CD14-positive monocyte (primary cell): ENCODE data around the gene CROCC. TPM values are rescaled to one million over a fixed set of nuclear protein-coding genes. Genes with fewer than 3 reads are reported as not detected.

Source experiments
- DNase-seq, 3 donors: peaks; one replicate each; pipeline ENCODE4 v3.0.0-alpha.2; 2011 to 2022
- H2AFZ ChIP-seq: 2 replicates; pipeline ENCODE4 v1.6.0; 2012; ENCODE audit warnings: mild to moderate bottlenecking, low read depth, low read length, inconsistent platforms; ENCODE audit not compliant: insufficient read depth, poor library complexity, severe bottlenecking
- H3K27ac ChIP-seq, 2 donors: 1 replicate in 1 of 2; 2 replicates in 1 of 2; pipeline ENCODE4 v1.5.1; 2012 to 2013; ENCODE audit warnings: low read length in 2 of 2, control low read depth in 1 of 2, inconsistent platforms in 1 of 2, low read depth in 1 of 2, mild to moderate bottlenecking in 1 of 2
- H3K27me3 ChIP-seq, 2 donors: one replicate each; pipeline versions ENCODE4 v1.6.0 to v1.6.1; 2011 to 2013; ENCODE audit warnings: low read length in 2 of 2; ENCODE audit not compliant: control insufficient read depth in 2 of 2, insufficient read depth in 2 of 2
- H3K36me3 ChIP-seq, 2 donors: replicated peaks in 1 of 2; 1 replicate in 1 of 2; 2 replicates in 1 of 2; pipeline versions ENCODE4 v1.5.1 to v1.6.1; 2012 to 2013; ENCODE audit warnings: low read length in 2 of 2, control low read depth in 1 of 2, inconsistent platforms in 1 of 2, mild to moderate bottlenecking in 1 of 2; ENCODE audit not compliant: insufficient read depth in 2 of 2, control insufficient read depth in 1 of 2
- H3K4me1 ChIP-seq, 2 donors: 1 replicate in 1 of 2; 2 replicates in 1 of 2; pipeline versions ENCODE4 v1.5.1 to v1.6.1; 2012 to 2013; ENCODE audit warnings: low read length in 2 of 2, control low read depth in 1 of 2, inconsistent platforms in 1 of 2, mild to moderate bottlenecking in 1 of 2, moderate library complexity in 1 of 2; ENCODE audit not compliant: insufficient read depth in 2 of 2, control insufficient read depth in 1 of 2
- H3K4me2 ChIP-seq: replicated peaks from 2 replicates; pipeline ENCODE3; 2012; ENCODE audit warnings: low read length, moderate library complexity, mild to moderate bottlenecking; ENCODE audit not compliant: poor library complexity, severe bottlenecking; ENCODE audit errors: extremely low read depth
- H3K4me3 ChIP-seq, 3 experiments: fragments of 200-600 bp in 1 of 3; sonication (generic) in 1 of 3; replicated peaks in 1 of 3; 1 replicate in 2 of 3; 2 replicates in 1 of 3; pipeline ENCODE4 v1.5.1; 2011 to 2013; ENCODE audit warnings: low read length in 3 of 3, mild to moderate bottlenecking in 3 of 3, control low read depth in 2 of 3, low read depth in 2 of 3, inconsistent platforms in 1 of 3, moderate library complexity in 1 of 3
- H3K79me2 ChIP-seq: 2 replicates; pipeline ENCODE4 v1.6.0; 2012; ENCODE audit warnings: mild to moderate bottlenecking, control low read depth, inconsistent platforms, low read length, moderate library complexity; ENCODE audit not compliant: insufficient read depth
- H3K9ac ChIP-seq: 2 replicates; pipeline ENCODE4 v1.6.0; 2017; ENCODE audit warnings: low read length, mild to moderate bottlenecking; ENCODE audit not compliant: insufficient read depth, poor library complexity, severe bottlenecking
- H3K9me3 ChIP-seq, 2 donors: replicated peaks in 1 of 2; 1 replicate in 1 of 2; 2 replicates in 1 of 2; pipeline versions ENCODE4 v1.5.1 to v1.6.1; 2012 to 2013; ENCODE audit warnings: low read length in 2 of 2, control low read depth in 1 of 2; ENCODE audit not compliant: control insufficient read depth in 1 of 2, insufficient read depth in 1 of 2
- H4K20me1 ChIP-seq: 2 replicates; pipeline ENCODE4 v1.6.0; 2012; ENCODE audit warnings: mild to moderate bottlenecking, low read length, control low read depth, moderate library complexity; ENCODE audit not compliant: insufficient read depth
- H3K27ac Mint-ChIP-seq, 7 donors: one replicate each; pipeline ENCODE4 v1.8.0; 2020; ENCODE audit warnings: mild to moderate bottlenecking in 7 of 7, mixed read lengths in 7 of 7, moderate library complexity in 6 of 7, inconsistent platforms in 2 of 7
- H3K27me3 Mint-ChIP-seq, 3 donors: one replicate each; pipeline ENCODE4 v1.8.0; 2021 to 2022; ENCODE audit warnings: low read depth in 3 of 3, mild to moderate bottlenecking in 3 of 3, mixed read lengths in 3 of 3, moderate library complexity in 3 of 3, inconsistent platforms in 1 of 3
- H3K36me3 Mint-ChIP-seq, 2 donors: one replicate each; pipeline ENCODE4 v1.8.0; 2020; ENCODE audit warnings: mixed read lengths in 2 of 2, inconsistent platforms in 1 of 2, mild to moderate bottlenecking in 1 of 2
- H3K4me1 Mint-ChIP-seq: one replicate; pipeline ENCODE4 v1.8.0; 2020; ENCODE audit warnings: mild to moderate bottlenecking, mixed read lengths
- H3K4me3 Mint-ChIP-seq, 2 donors: one replicate each; pipeline ENCODE4 v1.8.0; 2020; ENCODE audit warnings: mild to moderate bottlenecking in 2 of 2, mixed read lengths in 2 of 2, moderate library complexity in 1 of 2
- H3K9me3 Mint-ChIP-seq, 7 donors: one replicate each; pipeline ENCODE4 v1.8.0; 2020 to 2022; ENCODE audit warnings: mixed read lengths in 7 of 7, mild to moderate bottlenecking in 6 of 7, moderate library complexity in 6 of 7, inconsistent platforms in 2 of 7
- CTCF ChIP-seq: fragments of 200-600 bp; IDR thresholded peaks from one replicate; pipeline ENCODE4 v1.8.0; 2022; ENCODE audit warnings: antibody characterized with exemption, mild to moderate bottlenecking
- WGBS: methylation state at CpG from one replicate; pipeline ENCODE4 v1.1.5; 2013; ENCODE audit warnings: missing lambda C conversion rate; ENCODE audit not compliant: insufficient coverage; 5-methylcytosine and 5-hydroxymethylcytosine counted together
- intact Hi-C, 2 donors: fragments of 100-400 bp; cut with micrococcal nuclease; formaldehyde crosslinking; loops; one replicate each; pipeline versions ENCODE4 v1.15.0 to v1.15.1; 2023
- polyA plus RNA-seq, 3 donors: library from polyadenylated mRNA; depleted of rRNA in 1 of 3; unstranded in 2 of 3; stranded (reverse) in 1 of 3; fragments of 300-500 nt in 2 of 3; fragments of >200 nt in 1 of 3; fragmentation: Illumina TruSeq in 2 of 3; gene quantifications; 1 replicate in 2 of 3; 2 replicates in 1 of 3; pipeline ENCODE4 v1.2.3, GENCODE V29; 2012 to 2021

CROCC gene
- polyA plus RNA-seq, 3 donors: 0.21 to 46.1 (median 0.69) TPM

GRCh38 chr1:17005365-17005740 is 83.6 kb downstream of the CROCC start:
- TF ChIP-seq CTCF: no peak
- WGBS: 98% methylated on average over 11 of the region's 19 CpGs

GRCh38 chr1:17007121-17007520 is 85.4 kb downstream of the CROCC start:
- no peaks in the 10 kb centered on the region for H3K9me3 ChIP-seq

More at GRCh38 chr1:17005365-17005740, 83.6 kb downstream of the CROCC start:
- Mint-ChIP-seq H3K27me3 (peaks cover 0 to 2% (median 0%) of the 10 kb centered on the region in 3 donors), H3K27ac (peak overlapping the region in 1 of 7 donors; percentile 46), H3K4me1 (peaks cover 15% of the 10 kb centered on the region), H3K9me3 (peaks cover 0 to 2% (median 0%) of the 10 kb centered on the region in 7 donors), H3K4me3 (no peak overlapping the region), H3K36me3 (peaks cover 44 to 61% of the 10 kb centered on the region in 2 donors)
- Histone ChIP-seq H3K9ac (no peak overlapping the region), H3K79me2 (peaks cover 4% of the 10 kb centered on the region), H3K4me1 (peaks cover 14 to 15% of the 10 kb centered on the region in 2 donors), H3K9me3 (no peaks in the 10 kb centered on the region), H3K4me2 (no peak overlapping the region), H3K27me3 (no peaks in the 10 kb centered on the region), H4K20me1 (peaks cover 12% of the 10 kb centered on the region), H3K36me3 (peaks cover 44 to 58% of the 10 kb centered on the region in 2 donors), H2AFZ (no peak overlapping the region), H3K27ac (no peak overlapping the region), H3K4me3 (no peak overlapping the region)
- DNase-seq: no peak
- intact Hi-C loops: loop anchor here in 1 of 2 donors (10.0 kb wide), 1 partner anchor 59 kb away; no protein-coding TSS in a partner anchor

More at GRCh38 chr1:17007121-17007520, 85.4 kb downstream of the CROCC start:
- Histone ChIP-seq H3K79me2 (peaks cover 12% of the 10 kb centered on the region), H3K36me3 (peaks cover 32 to 41% of the 10 kb centered on the region in 2 donors), H3K4me3 (no peak overlapping the region), H3K27ac (no peak overlapping the region), H3K9ac (no peak overlapping the region), H3K4me1 (peaks cover 27 to 30% of the 10 kb centered on the region in 2 donors), H2AFZ (no peak overlapping the region), H3K27me3 (no peaks in the 10 kb centered on the region), H3K4me2 (no peak overlapping the region), H4K20me1 (peaks cover 21% of the 10 kb centered on the region)
- intact Hi-C loops: loop anchor here in 1 of 2 donors (10.0 kb wide), 1 partner anchor 58 kb away; no protein-coding TSS in a partner anchor
- 97% methylated on average over 5 of the region's 8 CpGs for WGBS
- no peak for TF ChIP-seq CTCF
- Mint-ChIP-seq H3K4me1 (peaks cover 26% of the 10 kb centered on the region), H3K9me3 (peaks cover 0 to 2% (median 0%) of the 10 kb centered on the region in 7 donors), H3K27ac (peak overlapping the region in 2 of 7 donors; percentile 48 to 53), H3K4me3 (no peak overlapping the region), H3K27me3 (peaks cover 0 to 2% (median 2%) of the 10 kb centered on the region in 3 donors), H3K36me3 (peaks cover 32 to 46% of the 10 kb centered on the region in 2 donors)
- DNase-seq: no peak
